HG03064 (cell line): ENCODE results near the gene C12orf60.

Experiments used
- ATAC-seq: cut with Tn5 transposase; IDR thresholded peaks from one replicate; pipeline ENCODE4 v1.9.1; 2021; ENCODE audit warnings: low read depth; ENCODE audit not compliant: unreplicated experiment

Gene C12orf60

GRCh38 chr12:14868916-14869506 is 65.5 kb downstream of the C12orf60 start:
- ATAC-seq = no peak

DNA sequence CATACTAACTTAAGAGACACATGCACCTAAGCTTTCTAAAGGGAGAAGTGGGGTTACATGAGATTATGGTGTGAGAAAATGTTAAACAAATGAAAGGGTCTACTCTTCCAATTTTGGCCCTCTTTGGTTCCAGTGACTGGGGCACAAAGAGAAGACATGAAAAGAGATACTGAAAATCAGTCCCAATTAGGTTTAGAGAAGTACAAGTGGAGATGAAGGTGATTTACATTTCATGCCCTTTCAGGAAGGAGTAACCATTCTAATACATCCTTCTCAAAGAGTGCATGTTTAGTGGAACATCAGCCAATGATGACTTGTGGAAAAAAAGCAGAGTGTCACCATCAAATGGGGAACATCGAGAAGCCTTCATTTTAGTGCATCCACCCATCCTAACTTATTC is 67.8 kb downstream of the C12orf60 start:
- no peak for ATAC-seq

GRCh38 chr12:14871886-14872285 is 68.4 kb downstream of the C12orf60 start:
- no peak for ATAC-seq

- ATAC-seq = no peak
Observed at GRCh38 chr12:14873440-14874185, 70.1 kb downstream of the C12orf60 start.
